ENCODE results near the gene CNOT1.

- TF ChIP-seq, protein P1, sequence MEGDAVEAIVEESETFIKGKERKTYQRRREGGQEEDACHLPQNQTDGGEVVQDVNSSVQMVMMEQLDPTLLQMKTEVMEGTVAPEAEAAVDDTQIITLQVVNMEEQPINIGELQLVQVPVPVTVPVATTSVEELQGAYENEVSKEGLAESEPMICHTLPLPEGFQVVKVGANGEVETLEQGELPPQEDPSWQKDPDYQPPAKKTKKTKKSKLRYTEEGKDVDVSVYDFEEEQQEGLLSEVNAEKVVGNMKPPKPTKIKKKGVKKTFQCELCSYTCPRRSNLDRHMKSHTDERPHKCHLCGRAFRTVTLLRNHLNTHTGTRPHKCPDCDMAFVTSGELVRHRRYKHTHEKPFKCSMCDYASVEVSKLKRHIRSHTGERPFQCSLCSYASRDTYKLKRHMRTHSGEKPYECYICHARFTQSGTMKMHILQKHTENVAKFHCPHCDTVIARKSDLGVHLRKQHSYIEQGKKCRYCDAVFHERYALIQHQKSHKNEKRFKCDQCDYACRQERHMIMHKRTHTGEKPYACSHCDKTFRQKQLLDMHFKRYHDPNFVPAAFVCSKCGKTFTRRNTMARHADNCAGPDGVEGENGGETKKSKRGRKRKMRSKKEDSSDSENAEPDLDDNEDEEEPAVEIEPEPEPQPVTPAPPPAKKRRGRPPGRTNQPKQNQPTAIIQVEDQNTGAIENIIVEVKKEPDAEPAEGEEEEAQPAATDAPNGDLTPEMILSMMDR (IDR thresholded peaks at IDR 0.05; ENCODE audit: low read depth, low read length), result no peak
- TF ChIP-seq EZH2phosphoT487 (IDR thresholded peaks at IDR 0.05; ENCODE audit: low read depth), result no peak
Measured at GRCh38 chr16:58574895-58575294, 54.7 kb downstream of the CNOT1 start.
